GM23338 (cell line): ENCODE data around the gene UMODL1. TPM values are rescaled to one million over a fixed set of nuclear protein-coding genes. Genes with fewer than 3 reads are reported as not detected.

Experiments
- ATAC-seq: fragments of 200-7000 bp; cut with Tn5 transposase; 3 replicates; pipeline ENCODE4 v1.9.1; 2020
- DNase-seq: peaks from one replicate; pipeline ENCODE4 v3.0.0-alpha.2; 2015; ENCODE audit warnings: low spot score
- H2AFZ ChIP-seq: fragments of 200-600 bp; sonication (generic); 2 replicates; pipeline ENCODE4 v1.8.0; 2016; ENCODE audit warnings: antibody characterized with exemption, mild to moderate bottlenecking, moderate library complexity
- H3F3A ChIP-seq: fragments of 200-600 bp; sonication (generic); replicated peaks from 2 replicates; pipeline ENCODE4 v1.8.0; 2017; ENCODE audit warnings: antibody characterized with exemption, mixed run types, low read depth
- H3K27ac ChIP-seq: fragments of 200-600 bp; sonication (generic); 2 replicates; pipeline ENCODE4 v1.6.1; 2016; ENCODE audit warnings: low read depth
- H3K27me3 ChIP-seq: fragments of 200-600 bp; sonication (generic); 2 replicates; pipeline ENCODE4 v1.8.0; 2016; ENCODE audit warnings: mild to moderate bottlenecking, mixed run types, moderate library complexity; ENCODE audit not compliant: insufficient read depth
- H3K36me3 ChIP-seq: fragments of 200-600 bp; sonication (generic); 2 replicates; pipeline ENCODE4 v1.8.0; 2016; ENCODE audit warnings: mild to moderate bottlenecking; ENCODE audit not compliant: insufficient read depth
- H3K4me1 ChIP-seq: fragments of 200-600 bp; sonication (generic); 2 replicates; pipeline ENCODE4 v1.8.0; 2016; ENCODE audit warnings: mild to moderate bottlenecking, moderate library complexity; ENCODE audit not compliant: insufficient read depth
- H3K4me2 ChIP-seq: fragments of 200-600 bp; sonication (generic); 2 replicates; pipeline ENCODE4 v1.7.1; 2017; ENCODE audit warnings: mixed run types
- H3K4me3 ChIP-seq: fragments of 200-600 bp; sonication (generic); 2 replicates; pipeline ENCODE4 v1.6.1; 2016; ENCODE audit warnings: mixed run types
- H3K79me2 ChIP-seq: fragments of 200-600 bp; sonication (generic); replicated peaks from 2 replicates; pipeline ENCODE4 v1.8.0; 2017; ENCODE audit warnings: mild to moderate bottlenecking; ENCODE audit not compliant: insufficient read depth
- H3K9me2 ChIP-seq: fragments of 200-600 bp; sonication (generic); 2 replicates; pipeline ENCODE4 v1.8.0; 2017; ENCODE audit not compliant: insufficient read depth
- H4K20me1 ChIP-seq: fragments of 200-600 bp; sonication (generic); replicated peaks from 2 replicates; pipeline ENCODE4 v1.8.0; 2017; ENCODE audit warnings: mild to moderate bottlenecking; ENCODE audit not compliant: insufficient read depth
- H3K27ac Mint-ChIP-seq: 2 replicates; pipeline ENCODE4 v1.8.0; 2020; ENCODE audit warnings: inconsistent platforms, mild to moderate bottlenecking, moderate library complexity, mixed read lengths
- H3K27me3 Mint-ChIP-seq: 3 replicates; pipeline ENCODE4 v1.8.0; 2022; ENCODE audit warnings: low read depth, mild to moderate bottlenecking, moderate library complexity, mixed read lengths, inconsistent platforms; ENCODE audit not compliant: insufficient read depth, poor library complexity
- H3K36me3 Mint-ChIP-seq: 3 replicates; pipeline ENCODE4 v1.8.0; 2021; ENCODE audit warnings: low read depth, mild to moderate bottlenecking, inconsistent platforms, moderate library complexity, mixed read lengths
- H3K4me1 Mint-ChIP-seq: 3 replicates; pipeline ENCODE4 v1.8.0; 2020; ENCODE audit warnings: mild to moderate bottlenecking, inconsistent platforms, mixed read lengths
- H3K4me3 Mint-ChIP-seq: 3 replicates; pipeline ENCODE4 v1.8.0; 2021; ENCODE audit warnings: moderate library complexity, mild to moderate bottlenecking, inconsistent platforms, mixed read lengths
- H3K9me3 Mint-ChIP-seq: 3 replicates; pipeline ENCODE4 v1.8.0; 2020; ENCODE audit warnings: moderate library complexity, mild to moderate bottlenecking, inconsistent platforms, mixed read lengths
- CREB1 ChIP-seq: fragments of 250-450 bp; sonication (Bioruptor Pico); IDR thresholded peaks from 2 replicates; pipeline ENCODE4 v1.5.0; 2020; ENCODE audit warnings: low read depth, mild to moderate bottlenecking, moderate library complexity
- CTCF ChIP-seq, 2 experiments: fragments of 200-600 bp in 1 of 2; sonication (generic) in 1 of 2; conservative IDR thresholded peaks; 2 replicates each; pipeline versions ENCODE4 v1.5.1 to v1.6.1; 2016 to 2017; ENCODE audit warnings: antibody characterized with exemption in 2 of 2, low read depth in 2 of 2, mild to moderate bottlenecking in 2 of 2, moderate library complexity in 1 of 2
- EZH2phosphoT487 ChIP-seq: fragments of 200-600 bp; sonication (generic); IDR thresholded peaks from one replicate; pipeline ENCODE4 v1.8.1; 2018; ENCODE audit warnings: antibody characterized with exemption; ENCODE audit not compliant: unreplicated experiment
- JUNB ChIP-seq: IDR thresholded peaks from one replicate; pipeline ENCODE4 v1.6.1; 2016; ENCODE audit warnings: antibody characterized with exemption; ENCODE audit not compliant: unreplicated experiment
- REST ChIP-seq: IDR thresholded peaks from one replicate; pipeline ENCODE4 v1.6.1; 2018; ENCODE audit warnings: antibody characterized with exemption; ENCODE audit not compliant: unreplicated experiment
- STAT1 ChIP-seq: IDR thresholded peaks from one replicate; pipeline ENCODE4 v1.6.1; 2016; ENCODE audit warnings: antibody characterized with exemption; ENCODE audit not compliant: unreplicated experiment
- ZNF114 ChIP-seq: fragments of 250-450 bp; sonication (Bioruptor Pico); IDR thresholded peaks from 2 replicates; pipeline ENCODE4 v1.5.0; 2020; ENCODE audit warnings: mild to moderate bottlenecking, moderate library complexity
- ZNF462 ChIP-seq: fragments of 250-450 bp; sonication (Bioruptor Pico); IDR thresholded peaks from 2 replicates; pipeline ENCODE4 v1.5.0; 2020; ENCODE audit warnings: mild to moderate bottlenecking, moderate library complexity
- polyA plus RNA-seq: library from polyadenylated mRNA; unstranded; fragments of >200 nt; fragmentation: Nextera tagmentation; extraction: Ambion mirVana; gene quantifications from 2 replicates; pipeline ENCODE4 v1.2.1, GENCODE V29; 2016
- total RNA-seq: library from RNA; depleted of rRNA; stranded (reverse); fragments of >200 nt; shearing (Covaris generic); gene quantifications from 2 replicates; pipeline ENCODE4 v1.2.3, GENCODE V29; 2014

The UMODL1 gene
- total and polyA plus RNA-seq, 2 experiments from 2014 or later, result not detected

GRCh38 chr21:42025376-42026081 is 45.6 kb upstream of the UMODL1 start:
- Histone ChIP-seq H4K20me1 (no peaks in the 10 kb centered on the region), H3K4me1 (peaks cover 8% of the 10 kb centered on the region; the same call in 1 of the 2 replicates), H3K27me3 (no peaks in the 10 kb centered on the region), H3K27ac (no peak overlapping the region), H2AFZ (no peak overlapping the region), H3K79me2 (no peaks in the 10 kb centered on the region), H3K4me2 (no peak overlapping the region), H3F3A (no peaks in the 10 kb centered on the region), H3K36me3 (no peaks in the 10 kb centered on the region), H3K4me3 (no peak overlapping the region), H3K9me2 (no peaks in the 10 kb centered on the region)
- Mint-ChIP-seq H3K4me3 (no peak overlapping the region), H3K36me3 (no peaks in the 10 kb centered on the region), H3K27me3 (peaks cover 18% of the 10 kb centered on the region), H3K27ac (no peak overlapping the region), H3K4me1 (peaks cover 13% of the 10 kb centered on the region), H3K9me3 (no peaks in the 10 kb centered on the region)
- TF ChIP-seq CREB1 (no peak), EZH2phosphoT487 (no peak), CTCF (conservative IDR thresholded peaks at IDR 0.05; ENCODE audit: low read depth in 2 of 2) (no peak), REST (no peak)
- no peak for DNase-seq
- ATAC-seq, result no peak

- Mint-ChIP-seq H3K4me3 (no peak overlapping the region), H3K27ac (no peak overlapping the region), H3K4me1 (peaks cover 13% of the 10 kb centered on the region), H3K36me3 (no peaks in the 10 kb centered on the region), H3K27me3 (peaks cover 18% of the 10 kb centered on the region), H3K9me3 (no peaks in the 10 kb centered on the region)
- Histone ChIP-seq H3K79me2 (no peaks in the 10 kb centered on the region), H3K27ac (no peak overlapping the region), H3K4me3 (no peak overlapping the region), H3F3A (no peaks in the 10 kb centered on the region), H3K27me3 (no peaks in the 10 kb centered on the region), H3K4me1 (peaks cover 8% of the 10 kb centered on the region; the same call in 1 of the 2 replicates), H3K36me3 (no peaks in the 10 kb centered on the region), H2AFZ (no peak overlapping the region), H3K4me2 (no peak overlapping the region), H4K20me1 (no peaks in the 10 kb centered on the region), H3K9me2 (no peaks in the 10 kb centered on the region)
- no peak for DNase-seq
- no peak for ATAC-seq
- no peak for TF ChIP-seq STAT1
- TF ChIP-seq ZNF462 (CRISPR knock-in tag), result no peak
- no peak for TF ChIP-seq JUNB
- TF ChIP-seq ZNF114, result no peak
These were observed 45.1 kb upstream of the UMODL1 start for GRCh38 chr21:42026082-42026435.
